Loucy (cell line): ENCODE data around the gene ACAD10.

Experiments used
- H2AFZ ChIP-seq: fragments of 200-600 bp; sonication (generic); 2 replicates; pipeline ENCODE4 v1.6.0; 2016; ENCODE audit warnings: antibody characterized with exemption, mild to moderate bottlenecking, low read length, moderate library complexity
- H3F3A ChIP-seq: fragments of 200-600 bp; 2 replicates; pipeline ENCODE4 v1.6.0; 2016; ENCODE audit warnings: antibody characterized with exemption, low read depth, mild to moderate bottlenecking
- H3K27me3 ChIP-seq: fragments of 200-600 bp; sonication (generic); 2 replicates; pipeline ENCODE4 v1.6.1; 2014; ENCODE audit warnings: low read length, mild to moderate bottlenecking; ENCODE audit not compliant: insufficient read depth, poor library complexity, severe bottlenecking
- H3K36me3 ChIP-seq: fragments of 200-600 bp; sonication (generic); 2 replicates; pipeline ENCODE4 v1.6.1; 2016; ENCODE audit warnings: low read length; ENCODE audit not compliant: insufficient read depth
- H3K4me1 ChIP-seq: fragments of 200-600 bp; sonication (generic); 2 replicates; pipeline ENCODE4 v1.5.1; 2014; ENCODE audit warnings: low read length, mild to moderate bottlenecking; ENCODE audit not compliant: insufficient read depth, poor library complexity, severe bottlenecking
- H3K4me2 ChIP-seq: fragments of 200-600 bp; sonication (generic); 2 replicates; pipeline ENCODE4 v1.6.0; 2014; ENCODE audit warnings: antibody characterized with exemption, low read length, low read depth, mild to moderate bottlenecking; ENCODE audit not compliant: poor library complexity, severe bottlenecking
- H3K4me3 ChIP-seq: fragments of 200-600 bp; sonication (generic); 2 replicates; pipeline ENCODE4 v1.5.1; 2014; ENCODE audit warnings: low read length, mild to moderate bottlenecking, mixed read lengths; ENCODE audit not compliant: poor library complexity, severe bottlenecking
- H3K79me2 ChIP-seq: fragments of 200-600 bp; sonication (generic); 2 replicates; pipeline ENCODE4 v1.6.1; 2014; ENCODE audit warnings: low read length; ENCODE audit not compliant: insufficient read depth
- H3K9ac ChIP-seq: fragments of 200-600 bp; sonication (generic); 2 replicates; pipeline ENCODE4 v1.6.0; 2014; ENCODE audit warnings: mild to moderate bottlenecking, low read depth, low read length, moderate library complexity; ENCODE audit not compliant: poor library complexity, severe bottlenecking
- H3K9me2 ChIP-seq: fragments of 200-600 bp; sonication (generic); replicated peaks from 2 replicates; pipeline ENCODE4 v1.6.1; 2016; ENCODE audit warnings: low read depth, low read length, mixed read lengths
- H3K9me3 ChIP-seq: fragments of 200-600 bp; sonication (generic); 2 replicates; pipeline ENCODE4 v1.6.1; 2014; ENCODE audit warnings: mild to moderate bottlenecking, antibody characterized with exemption, low read length, low read depth; ENCODE audit not compliant: insufficient read depth
- H4K20me1 ChIP-seq: fragments of 200-600 bp; sonication (generic); 2 replicates; pipeline ENCODE4 v1.6.0; 2014; ENCODE audit warnings: antibody characterized with exemption, low read length, mild to moderate bottlenecking; ENCODE audit not compliant: insufficient read depth, poor library complexity, severe bottlenecking
- CTCF ChIP-seq: fragments of 200-600 bp; sonication (generic); conservative IDR thresholded peaks from 2 replicates; pipeline ENCODE4 v1.5.1; 2014; ENCODE audit warnings: mild to moderate bottlenecking, antibody characterized with exemption, low read length
- EZH2phosphoT487 ChIP-seq: fragments of 200-600 bp; IDR thresholded peaks from 2 replicates; pipeline ENCODE4 v1.6.1; 2018; ENCODE audit warnings: antibody characterized with exemption, mild to moderate bottlenecking, moderate library complexity, borderline replicate concordance

Gene ACAD10

DNA sequence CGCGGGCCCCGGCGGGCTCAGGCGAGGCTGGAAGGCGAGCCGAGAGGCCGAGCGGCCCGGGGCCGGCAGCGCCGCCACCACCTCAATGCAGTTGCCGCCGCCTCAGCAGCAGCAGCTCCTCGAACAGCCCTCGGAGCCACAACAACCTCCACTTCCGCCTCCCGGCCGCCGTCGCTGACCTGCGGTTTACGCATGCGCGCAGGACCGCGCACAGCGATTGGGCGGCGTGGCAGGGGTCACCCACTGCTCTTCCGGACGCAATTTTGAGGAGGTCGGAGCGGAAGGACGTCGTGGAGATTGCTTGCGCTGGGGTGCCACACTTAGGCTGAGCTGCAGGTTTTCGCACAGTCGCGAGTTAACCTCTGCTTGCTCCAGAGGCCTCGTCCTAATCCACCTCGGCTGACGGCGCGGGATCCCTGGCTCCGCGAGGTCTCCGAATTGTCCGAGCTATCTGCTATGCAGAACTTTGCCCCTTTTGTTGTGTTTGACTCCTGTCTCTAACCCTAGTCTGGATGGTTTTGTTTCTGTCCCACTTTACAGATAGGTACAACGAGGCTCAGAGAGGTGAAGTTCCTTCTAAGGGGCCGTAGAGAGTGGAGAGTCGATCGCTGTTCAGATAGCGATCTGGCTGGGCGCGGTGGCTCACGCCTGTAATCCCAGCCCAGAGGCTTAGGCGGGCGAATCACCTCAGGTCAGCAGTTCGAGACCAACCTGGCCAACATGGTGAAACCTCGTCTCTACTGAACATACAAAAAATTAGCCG, at the start of gene ACAD10, which contains the start of gene BRAP:
TSS of gene ACAD10 (plus strand) at position 243 of the 763 bp plus-strand sequence. CDS start 6,657 bp downstream, outside the sequence.
TSS of gene BRAP (minus strand) at position 146 of the 763 bp plus-strand sequence. CDS start 164 bp downstream, outside the sequence.
- Histone ChIP-seq H3K4me3 (peak within 1 kb of the TSS; percentile 99), H3K9me2 (no peaks in the 10 kb centered on the region), H3K9me3 (no peaks in the 10 kb centered on the region), H3F3A (no peaks in the 10 kb centered on the region; the same call in 1 of the 2 replicates), H3K27me3 (no peaks in the 10 kb centered on the region), H4K20me1 (peaks cover 25% of the 10 kb centered on the region), H3K9ac (peak within 1 kb of the TSS; percentile 93), H3K4me2 (peak within 1 kb of the TSS; percentile 86), H3K36me3 (peaks cover 18% of the 10 kb centered on the region; the same call in 1 of the 2 replicates), H2AFZ (peak within 1 kb of the TSS; percentile 87), H3K79me2 (peaks cover 46% of the 10 kb centered on the region), H3K4me1 (peaks cover 25% of the 10 kb centered on the region)
- TF ChIP-seq EZH2phosphoT487 = no peak

DNA sequence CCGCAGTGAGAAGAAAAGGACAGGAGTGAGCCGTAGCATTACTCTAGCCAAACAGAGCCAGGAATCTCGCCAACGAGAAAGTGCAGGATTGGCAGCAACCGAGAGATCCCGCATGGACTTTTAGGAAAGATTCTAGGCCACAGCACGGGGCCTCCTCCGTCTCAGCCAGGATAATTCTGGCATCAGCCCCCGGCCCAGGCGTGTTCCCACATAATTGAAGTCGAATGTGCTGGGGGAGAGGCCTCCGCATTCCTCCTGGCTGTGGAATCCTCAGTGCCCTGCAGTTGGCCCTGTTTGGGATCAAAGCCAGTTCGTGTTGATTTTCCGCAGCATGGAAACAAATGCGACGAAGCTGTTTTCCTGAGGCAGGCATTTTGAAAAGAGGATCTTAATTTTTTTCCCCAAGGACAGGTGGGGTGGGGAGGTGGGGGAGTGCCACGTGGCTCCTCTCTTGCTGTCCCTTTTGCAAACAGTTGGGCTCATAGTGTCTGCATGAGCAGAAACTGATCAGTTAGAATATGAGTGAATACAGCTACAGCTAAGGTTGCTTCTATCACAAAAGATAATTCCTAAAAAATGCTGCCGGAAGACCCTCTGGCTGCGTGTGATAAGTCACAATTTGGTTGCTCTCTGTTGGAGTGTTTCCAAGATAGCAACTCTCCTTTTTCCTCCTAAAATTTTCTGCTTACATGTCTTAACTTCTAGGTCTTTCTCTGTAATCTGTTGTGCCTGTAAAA, 49.5 kb upstream of the ACAD10 start:
- Histone ChIP-seq H3K9me3 (no peaks in the 10 kb centered on the region), H3F3A (no peaks in the 10 kb centered on the region), H3K4me3 (no peak overlapping the region), H3K27me3 (no peaks in the 10 kb centered on the region), H3K4me1 (no peaks in the 10 kb centered on the region), H3K4me2 (no peak overlapping the region), H4K20me1 (no peaks in the 10 kb centered on the region), H3K9ac (no peak overlapping the region), H3K9me2 (no peaks in the 10 kb centered on the region), H3K36me3 (no peaks in the 10 kb centered on the region), H3K79me2 (no peaks in the 10 kb centered on the region), H2AFZ (no peak overlapping the region)
- no peak for TF ChIP-seq CTCF
- TF ChIP-seq EZH2phosphoT487 = no peak

GRCh38 chr12:111638556-111638955, 47.3 kb upstream of the ACAD10 start:
- Histone ChIP-seq H3K36me3 (peaks cover 17% of the 10 kb centered on the region), H3K9me3 (no peaks in the 10 kb centered on the region), H3K27me3 (no peaks in the 10 kb centered on the region), H3K9ac (no peak overlapping the region), H3F3A (no peaks in the 10 kb centered on the region), H3K4me2 (no peak overlapping the region), H3K79me2 (no peaks in the 10 kb centered on the region), H3K9me2 (no peaks in the 10 kb centered on the region), H4K20me1 (no peaks in the 10 kb centered on the region), H2AFZ (no peak overlapping the region), H3K4me1 (no peaks in the 10 kb centered on the region), H3K4me3 (no peak overlapping the region)
- TF ChIP-seq EZH2phosphoT487 (no peak), CTCF (no peak)
